Panc1 (cell line): ENCODE results near the gene DNAJA2. TPM values are rescaled to one million over a fixed set of nuclear protein-coding genes. Genes with fewer than 3 reads are reported as not detected.

Experiments used
- ATAC-seq: fragments of 200-7000 bp; cut with Tn5 transposase; 2 replicates; pipeline ENCODE4 v1.9.1; 2020; ENCODE audit warnings: mild to moderate bottlenecking, moderate library complexity
- BruUV-seq: library from RNA; stranded (reverse); fragments of 400-500 nt; replicated peaks from 2 replicates; lab custom pipeline; 2021; lab: Mats Ljungman, UMichigan
- CTCF ChIA-PET: fragments of 300-600 bp; sonication (Branson Sonifier 250); formaldehyde crosslinking; loops from one replicate; lab custom pipeline; 2022; ENCODE audit warnings: antibody characterized with exemption; lab: Charles Lee
- POLR2A ChIA-PET: fragments of 300-600 bp; sonication (Branson Sonifier 250); formaldehyde crosslinking; loops from one replicate; lab custom pipeline; 2022; ENCODE audit warnings: antibody characterized with exemption; lab: Charles Lee
- DNase-seq: peaks from one replicate; pipeline ENCODE4 v3.0.0-alpha.2; 2010; ENCODE audit warnings: low read depth, low spot score
- H3K27ac ChIP-seq: 2 replicates; pipeline ENCODE4 v1.5.1; 2011; ENCODE audit warnings: mild to moderate bottlenecking, low read length, inconsistent platforms
- H3K27me3 ChIP-seq: fragments of 200-500 bp; sonication (Bioruptor generic); 2 replicates; pipeline ENCODE4 v1.6.0; 2014; ENCODE audit warnings: low read length, inconsistent platforms; ENCODE audit not compliant: control insufficient read depth, insufficient read depth
- H3K36me3 ChIP-seq: fragments of 200-500 bp; sonication (Bioruptor generic); 2 replicates; pipeline ENCODE4 v1.5.1; 2014; ENCODE audit warnings: inconsistent platforms, mild to moderate bottlenecking, low read length, moderate library complexity; ENCODE audit not compliant: control insufficient read depth, insufficient read depth
- H3K4me1 ChIP-seq: 2 replicates; pipeline ENCODE4 v1.5.1; 2011; ENCODE audit warnings: inconsistent platforms, mild to moderate bottlenecking, low read length, moderate library complexity; ENCODE audit not compliant: control insufficient read depth, insufficient read depth
- H3K4me3 ChIP-seq, 2 experiments: 2 replicates each; pipeline ENCODE4 v1.5.1; 2011 to 2012; ENCODE audit warnings: low read depth in 2 of 2, low read length in 2 of 2, mild to moderate bottlenecking in 2 of 2, inconsistent platforms in 1 of 2, moderate library complexity in 1 of 2
- H3K9me3 ChIP-seq: fragments of 200-500 bp; sonication (Bioruptor generic); 2 replicates; pipeline ENCODE4 v1.5.1; 2014; ENCODE audit warnings: low read depth, mild to moderate bottlenecking, inconsistent platforms, low read length, moderate library complexity; ENCODE audit not compliant: control insufficient read depth, insufficient read depth
- POLR2AphosphoS5 ChIP-seq: IDR thresholded peaks from 2 replicates; pipeline ENCODE4 v1.6.1; 2012; ENCODE audit warnings: mild to moderate bottlenecking, low read depth, low read length, moderate library complexity
- in situ Hi-C: cut with HindIII; loops from 2 replicates; pipeline ENCODE4 v1.10.0; 2016; ENCODE audit warnings: low sequenced_read_pairs, low pct_unique_long_range_greater_than_20kb
- intact Hi-C: fragments of 100-400 bp; cut with micrococcal nuclease; formaldehyde crosslinking; loops from one replicate; pipeline ENCODE4 v1.10.0; 2022; ENCODE audit not compliant: unreplicated experiment
- total RNA-seq: library from RNA; stranded (reverse); gene quantifications from one replicate; pipeline ENCODE4 v1.2.1, GENCODE V29; 2021; ENCODE audit not compliant: unreplicated experiment
- TF ChIP-seq, protein P1 (sequence below), 2 experiments: IDR thresholded peaks; 2 replicates each; pipeline ENCODE4 v1.6.1; 2011 to 2012; ENCODE audit warnings: low read depth in 2 of 2, control low read depth in 1 of 2, low read length in 1 of 2, mild to moderate bottlenecking in 1 of 2, moderate library complexity in 1 of 2; ENCODE audit not compliant: insufficient read depth in 1 of 2
- TF ChIP-seq, protein P2 (sequence below): fragments of 450-650 bp; IDR thresholded peaks from 2 replicates; pipeline ENCODE4 v1.5.1; 2017; ENCODE audit warnings: mild to moderate bottlenecking

DNAJA2 gene
- total RNA-seq, 1 experiment from 2014 or later: 49.4 TPM

DNA sequence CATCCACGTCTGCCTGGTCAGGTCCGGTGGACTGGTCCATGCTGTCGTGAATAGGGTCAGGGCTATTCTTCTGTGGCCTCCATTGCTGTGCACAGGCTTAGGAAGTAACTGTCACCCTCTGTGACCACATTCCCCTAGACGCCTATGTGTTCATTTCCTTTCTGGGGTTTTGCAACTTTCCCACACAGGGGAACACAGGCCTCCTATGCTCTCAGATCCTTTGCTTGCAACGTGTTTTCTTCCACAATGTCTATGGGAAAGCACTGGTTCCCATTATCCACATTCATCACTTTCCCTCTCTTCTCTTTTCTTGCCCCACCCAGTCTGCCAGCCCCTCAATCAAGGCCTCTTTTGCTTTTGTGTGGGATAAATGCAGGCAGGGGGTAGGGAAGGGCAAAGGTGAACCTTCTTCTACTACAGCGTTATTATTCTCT, 43.2 kb upstream of the DNAJA2 start:
- H3K9me3 ChIP-seq: no peaks in the 10 kb centered on the region
- no peak for ATAC-seq
- no peaks in the 10 kb centered on the region for H3K4me1 ChIP-seq
- intact Hi-C loops (no loop called here), in situ Hi-C loops (no loop called here)
- no peak overlapping the region for H3K4me3 ChIP-seq
- H3K27ac ChIP-seq: no peak overlapping the region
- TF ChIP-seq, protein P1, sequence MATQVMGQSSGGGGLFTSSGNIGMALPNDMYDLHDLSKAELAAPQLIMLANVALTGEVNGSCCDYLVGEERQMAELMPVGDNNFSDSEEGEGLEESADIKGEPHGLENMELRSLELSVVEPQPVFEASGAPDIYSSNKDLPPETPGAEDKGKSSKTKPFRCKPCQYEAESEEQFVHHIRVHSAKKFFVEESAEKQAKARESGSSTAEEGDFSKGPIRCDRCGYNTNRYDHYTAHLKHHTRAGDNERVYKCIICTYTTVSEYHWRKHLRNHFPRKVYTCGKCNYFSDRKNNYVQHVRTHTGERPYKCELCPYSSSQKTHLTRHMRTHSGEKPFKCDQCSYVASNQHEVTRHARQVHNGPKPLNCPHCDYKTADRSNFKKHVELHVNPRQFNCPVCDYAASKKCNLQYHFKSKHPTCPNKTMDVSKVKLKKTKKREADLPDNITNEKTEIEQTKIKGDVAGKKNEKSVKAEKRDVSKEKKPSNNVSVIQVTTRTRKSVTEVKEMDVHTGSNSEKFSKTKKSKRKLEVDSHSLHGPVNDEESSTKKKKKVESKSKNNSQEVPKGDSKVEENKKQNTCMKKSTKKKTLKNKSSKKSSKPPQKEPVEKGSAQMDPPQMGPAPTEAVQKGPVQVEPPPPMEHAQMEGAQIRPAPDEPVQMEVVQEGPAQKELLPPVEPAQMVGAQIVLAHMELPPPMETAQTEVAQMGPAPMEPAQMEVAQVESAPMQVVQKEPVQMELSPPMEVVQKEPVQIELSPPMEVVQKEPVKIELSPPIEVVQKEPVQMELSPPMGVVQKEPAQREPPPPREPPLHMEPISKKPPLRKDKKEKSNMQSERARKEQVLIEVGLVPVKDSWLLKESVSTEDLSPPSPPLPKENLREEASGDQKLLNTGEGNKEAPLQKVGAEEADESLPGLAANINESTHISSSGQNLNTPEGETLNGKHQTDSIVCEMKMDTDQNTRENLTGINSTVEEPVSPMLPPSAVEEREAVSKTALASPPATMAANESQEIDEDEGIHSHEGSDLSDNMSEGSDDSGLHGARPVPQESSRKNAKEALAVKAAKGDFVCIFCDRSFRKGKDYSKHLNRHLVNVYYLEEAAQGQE (IDR thresholded peaks at IDR 0.05; ENCODE audit: insufficient read depth in 1 of 2, low read depth in 2 of 2, low read length in 1 of 2): no peak
- TF ChIP-seq POLR2AphosphoS5: no peak
- TF ChIP-seq, protein P2, sequence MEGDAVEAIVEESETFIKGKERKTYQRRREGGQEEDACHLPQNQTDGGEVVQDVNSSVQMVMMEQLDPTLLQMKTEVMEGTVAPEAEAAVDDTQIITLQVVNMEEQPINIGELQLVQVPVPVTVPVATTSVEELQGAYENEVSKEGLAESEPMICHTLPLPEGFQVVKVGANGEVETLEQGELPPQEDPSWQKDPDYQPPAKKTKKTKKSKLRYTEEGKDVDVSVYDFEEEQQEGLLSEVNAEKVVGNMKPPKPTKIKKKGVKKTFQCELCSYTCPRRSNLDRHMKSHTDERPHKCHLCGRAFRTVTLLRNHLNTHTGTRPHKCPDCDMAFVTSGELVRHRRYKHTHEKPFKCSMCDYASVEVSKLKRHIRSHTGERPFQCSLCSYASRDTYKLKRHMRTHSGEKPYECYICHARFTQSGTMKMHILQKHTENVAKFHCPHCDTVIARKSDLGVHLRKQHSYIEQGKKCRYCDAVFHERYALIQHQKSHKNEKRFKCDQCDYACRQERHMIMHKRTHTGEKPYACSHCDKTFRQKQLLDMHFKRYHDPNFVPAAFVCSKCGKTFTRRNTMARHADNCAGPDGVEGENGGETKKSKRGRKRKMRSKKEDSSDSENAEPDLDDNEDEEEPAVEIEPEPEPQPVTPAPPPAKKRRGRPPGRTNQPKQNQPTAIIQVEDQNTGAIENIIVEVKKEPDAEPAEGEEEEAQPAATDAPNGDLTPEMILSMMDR: no peak
- ChIA-PET POLR2A (no interaction called here), CTCF (no interaction called here)
- no peaks in the 10 kb centered on the region for H3K36me3 ChIP-seq
- no peak for DNase-seq
- no peaks in the 10 kb centered on the region for H3K27me3 ChIP-seq
- BruUV-seq: no TSS peak

DNA sequence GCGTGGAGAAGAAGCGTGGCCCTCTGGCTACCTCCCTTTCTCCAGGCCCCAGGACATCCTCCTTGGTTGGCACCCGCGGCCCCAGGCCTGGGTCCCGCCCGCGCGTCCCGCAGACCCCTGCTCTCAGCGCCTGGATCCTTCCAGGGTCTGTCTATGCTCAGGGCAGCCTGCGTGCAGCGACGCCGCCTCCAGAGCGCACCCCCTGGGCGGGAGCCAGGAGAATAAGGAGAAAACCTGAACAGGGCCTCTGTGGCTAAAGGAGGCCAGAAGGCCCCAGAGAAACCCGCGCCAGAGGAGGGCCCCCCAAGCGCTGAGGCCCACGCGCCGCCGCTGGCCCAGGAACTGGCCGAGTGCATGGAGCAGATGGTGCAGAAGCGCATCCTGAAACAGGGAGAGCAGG, 40.4 kb upstream of the DNAJA2 start:
- BruUV-seq: no TSS peak
- in situ Hi-C loops: no loop called here
- TF ChIP-seq, protein P1 (IDR thresholded peaks at IDR 0.05; ENCODE audit: insufficient read depth in 1 of 2, low read depth in 2 of 2, low read length in 1 of 2): no peak
- TF ChIP-seq, protein P2: no peak
- no peak for TF ChIP-seq POLR2AphosphoS5
- intact Hi-C loops: no loop called here
- ChIA-PET CTCF (no interaction called here), POLR2A (no interaction called here)
- Histone ChIP-seq H3K27ac (no peak overlapping the region), H3K4me1 (no peaks in the 10 kb centered on the region), H3K27me3 (no peaks in the 10 kb centered on the region), H3K9me3 (no peaks in the 10 kb centered on the region), H3K36me3 (no peaks in the 10 kb centered on the region), H3K4me3 (no peak overlapping the region)
- no peak for ATAC-seq
- DNase-seq: no peak
